CD14-positive monocyte (primary cell): Measurements from ENCODE around the gene BANP. TPM values are rescaled to one million over a fixed set of nuclear protein-coding genes. Genes with fewer than 3 reads are reported as not detected.

Experiments
- DNase-seq, 3 donors: peaks; one replicate each; pipeline ENCODE4 v3.0.0-alpha.2; 2011 to 2022
- H2AFZ ChIP-seq: 2 replicates; pipeline ENCODE4 v1.6.0; 2012; ENCODE audit warnings: mild to moderate bottlenecking, low read depth, low read length, inconsistent platforms; ENCODE audit not compliant: insufficient read depth, poor library complexity, severe bottlenecking
- H3K27ac ChIP-seq, 2 donors: 1 replicate in 1 of 2; 2 replicates in 1 of 2; pipeline ENCODE4 v1.5.1; 2012 to 2013; ENCODE audit warnings: low read length in 2 of 2, control low read depth in 1 of 2, inconsistent platforms in 1 of 2, low read depth in 1 of 2, mild to moderate bottlenecking in 1 of 2
- H3K27me3 ChIP-seq, 2 donors: one replicate each; pipeline versions ENCODE4 v1.6.0 to v1.6.1; 2011 to 2013; ENCODE audit warnings: low read length in 2 of 2; ENCODE audit not compliant: control insufficient read depth in 2 of 2, insufficient read depth in 2 of 2
- H3K36me3 ChIP-seq, 2 donors: replicated peaks in 1 of 2; 1 replicate in 1 of 2; 2 replicates in 1 of 2; pipeline versions ENCODE4 v1.5.1 to v1.6.1; 2012 to 2013; ENCODE audit warnings: low read length in 2 of 2, control low read depth in 1 of 2, inconsistent platforms in 1 of 2, mild to moderate bottlenecking in 1 of 2; ENCODE audit not compliant: insufficient read depth in 2 of 2, control insufficient read depth in 1 of 2
- H3K4me1 ChIP-seq, 2 donors: 1 replicate in 1 of 2; 2 replicates in 1 of 2; pipeline versions ENCODE4 v1.5.1 to v1.6.1; 2012 to 2013; ENCODE audit warnings: low read length in 2 of 2, control low read depth in 1 of 2, inconsistent platforms in 1 of 2, mild to moderate bottlenecking in 1 of 2, moderate library complexity in 1 of 2; ENCODE audit not compliant: insufficient read depth in 2 of 2, control insufficient read depth in 1 of 2
- H3K4me2 ChIP-seq: replicated peaks from 2 replicates; pipeline ENCODE3; 2012; ENCODE audit warnings: low read length, moderate library complexity, mild to moderate bottlenecking; ENCODE audit not compliant: poor library complexity, severe bottlenecking; ENCODE audit errors: extremely low read depth
- H3K4me3 ChIP-seq, 3 experiments: fragments of 200-600 bp in 1 of 3; sonication (generic) in 1 of 3; replicated peaks in 1 of 3; 1 replicate in 2 of 3; 2 replicates in 1 of 3; pipeline ENCODE4 v1.5.1; 2011 to 2013; ENCODE audit warnings: low read length in 3 of 3, mild to moderate bottlenecking in 3 of 3, control low read depth in 2 of 3, low read depth in 2 of 3, inconsistent platforms in 1 of 3, moderate library complexity in 1 of 3
- H3K79me2 ChIP-seq: 2 replicates; pipeline ENCODE4 v1.6.0; 2012; ENCODE audit warnings: mild to moderate bottlenecking, control low read depth, inconsistent platforms, low read length, moderate library complexity; ENCODE audit not compliant: insufficient read depth
- H3K9ac ChIP-seq: 2 replicates; pipeline ENCODE4 v1.6.0; 2017; ENCODE audit warnings: low read length, mild to moderate bottlenecking; ENCODE audit not compliant: insufficient read depth, poor library complexity, severe bottlenecking
- H3K9me3 ChIP-seq, 2 donors: replicated peaks in 1 of 2; 1 replicate in 1 of 2; 2 replicates in 1 of 2; pipeline versions ENCODE4 v1.5.1 to v1.6.1; 2012 to 2013; ENCODE audit warnings: low read length in 2 of 2, control low read depth in 1 of 2; ENCODE audit not compliant: control insufficient read depth in 1 of 2, insufficient read depth in 1 of 2
- H4K20me1 ChIP-seq: 2 replicates; pipeline ENCODE4 v1.6.0; 2012; ENCODE audit warnings: mild to moderate bottlenecking, low read length, control low read depth, moderate library complexity; ENCODE audit not compliant: insufficient read depth
- H3K27ac Mint-ChIP-seq, 7 donors: one replicate each; pipeline ENCODE4 v1.8.0; 2020; ENCODE audit warnings: mild to moderate bottlenecking in 7 of 7, mixed read lengths in 7 of 7, moderate library complexity in 6 of 7, inconsistent platforms in 2 of 7
- H3K27me3 Mint-ChIP-seq, 3 donors: one replicate each; pipeline ENCODE4 v1.8.0; 2021 to 2022; ENCODE audit warnings: low read depth in 3 of 3, mild to moderate bottlenecking in 3 of 3, mixed read lengths in 3 of 3, moderate library complexity in 3 of 3, inconsistent platforms in 1 of 3
- H3K36me3 Mint-ChIP-seq, 2 donors: one replicate each; pipeline ENCODE4 v1.8.0; 2020; ENCODE audit warnings: mixed read lengths in 2 of 2, inconsistent platforms in 1 of 2, mild to moderate bottlenecking in 1 of 2
- H3K4me1 Mint-ChIP-seq: one replicate; pipeline ENCODE4 v1.8.0; 2020; ENCODE audit warnings: mild to moderate bottlenecking, mixed read lengths
- H3K4me3 Mint-ChIP-seq, 2 donors: one replicate each; pipeline ENCODE4 v1.8.0; 2020; ENCODE audit warnings: mild to moderate bottlenecking in 2 of 2, mixed read lengths in 2 of 2, moderate library complexity in 1 of 2
- H3K9me3 Mint-ChIP-seq, 7 donors: one replicate each; pipeline ENCODE4 v1.8.0; 2020 to 2022; ENCODE audit warnings: mixed read lengths in 7 of 7, mild to moderate bottlenecking in 6 of 7, moderate library complexity in 6 of 7, inconsistent platforms in 2 of 7
- WGBS: methylation state at CpG from one replicate; pipeline ENCODE4 v1.1.5; 2013; ENCODE audit warnings: missing lambda C conversion rate; ENCODE audit not compliant: insufficient coverage; 5-methylcytosine and 5-hydroxymethylcytosine counted together
- intact Hi-C, 2 donors: fragments of 100-400 bp; cut with micrococcal nuclease; formaldehyde crosslinking; loops; one replicate each; pipeline versions ENCODE4 v1.15.0 to v1.15.1; 2023
- polyA plus RNA-seq, 3 donors: library from polyadenylated mRNA; depleted of rRNA in 1 of 3; unstranded in 2 of 3; stranded (reverse) in 1 of 3; fragments of 300-500 nt in 2 of 3; fragments of >200 nt in 1 of 3; fragmentation: Illumina TruSeq in 2 of 3; gene quantifications; 1 replicate in 2 of 3; 2 replicates in 1 of 3; pipeline ENCODE4 v1.2.3, GENCODE V29; 2012 to 2021
- TF ChIP-seq, protein P1 (sequence below): fragments of 200-600 bp; IDR thresholded peaks from one replicate; pipeline ENCODE4 v1.8.0; 2022; ENCODE audit warnings: antibody characterized with exemption, mild to moderate bottlenecking

The BANP gene
- polyA plus RNA-seq, 3 donors, result 10.1 to 40.9 (median 11.7) TPM

DNA sequence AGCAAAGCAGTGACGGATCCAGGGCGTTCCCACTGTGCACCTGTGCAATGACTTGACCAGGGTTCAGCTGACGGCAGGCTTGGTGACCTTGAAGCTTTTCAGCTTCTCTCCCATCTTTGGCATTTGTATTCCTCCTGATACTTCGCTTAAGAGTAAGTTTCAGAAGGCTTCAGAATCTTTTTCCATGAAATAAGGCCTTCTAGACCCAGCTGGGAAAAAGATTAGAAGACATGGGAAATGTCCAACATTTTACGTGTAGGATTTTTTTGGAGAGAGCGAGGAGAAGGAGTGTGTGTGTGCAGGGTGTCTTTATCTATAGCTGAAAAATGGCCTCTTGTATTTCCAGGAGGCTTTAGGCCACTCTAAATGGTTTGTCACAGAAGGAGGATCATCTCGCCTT lies 104.1 kb downstream of the BANP start:
- H3K4me2 ChIP-seq, result no peak overlapping the region
- H3K27me3 Mint-ChIP-seq, result no peaks in the 10 kb centered on the region
- H3K9me3 Mint-ChIP-seq, result no peaks in the 10 kb centered on the region
- H3K4me1 ChIP-seq, result no peaks in the 10 kb centered on the region
- peaks cover 29 to 72% of the 10 kb centered on the region in 2 donors for H3K36me3 ChIP-seq
- peaks cover 10% of the 10 kb centered on the region for H4K20me1 ChIP-seq
- WGBS, result 100% methylated on average over 5 of the region's 7 CpGs
- H3K4me3 ChIP-seq, result no peak overlapping the region
- intact Hi-C loops, result no loop called here
- H3K4me3 Mint-ChIP-seq, result no peak overlapping the region
- peak overlapping the region in 1 of 7 donors; percentile 23 for H3K27ac Mint-ChIP-seq
- no peak overlapping the region for H3K9ac ChIP-seq
- DNase-seq, result no peak
- no peaks in the 10 kb centered on the region for H3K9me3 ChIP-seq
- H3K27me3 ChIP-seq, result no peaks in the 10 kb centered on the region
- TF ChIP-seq, protein P1, sequence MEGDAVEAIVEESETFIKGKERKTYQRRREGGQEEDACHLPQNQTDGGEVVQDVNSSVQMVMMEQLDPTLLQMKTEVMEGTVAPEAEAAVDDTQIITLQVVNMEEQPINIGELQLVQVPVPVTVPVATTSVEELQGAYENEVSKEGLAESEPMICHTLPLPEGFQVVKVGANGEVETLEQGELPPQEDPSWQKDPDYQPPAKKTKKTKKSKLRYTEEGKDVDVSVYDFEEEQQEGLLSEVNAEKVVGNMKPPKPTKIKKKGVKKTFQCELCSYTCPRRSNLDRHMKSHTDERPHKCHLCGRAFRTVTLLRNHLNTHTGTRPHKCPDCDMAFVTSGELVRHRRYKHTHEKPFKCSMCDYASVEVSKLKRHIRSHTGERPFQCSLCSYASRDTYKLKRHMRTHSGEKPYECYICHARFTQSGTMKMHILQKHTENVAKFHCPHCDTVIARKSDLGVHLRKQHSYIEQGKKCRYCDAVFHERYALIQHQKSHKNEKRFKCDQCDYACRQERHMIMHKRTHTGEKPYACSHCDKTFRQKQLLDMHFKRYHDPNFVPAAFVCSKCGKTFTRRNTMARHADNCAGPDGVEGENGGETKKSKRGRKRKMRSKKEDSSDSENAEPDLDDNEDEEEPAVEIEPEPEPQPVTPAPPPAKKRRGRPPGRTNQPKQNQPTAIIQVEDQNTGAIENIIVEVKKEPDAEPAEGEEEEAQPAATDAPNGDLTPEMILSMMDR, result no peak
- no peak overlapping the region for H3K27ac ChIP-seq
- no peaks in the 10 kb centered on the region for H3K4me1 Mint-ChIP-seq
- peaks cover 42 to 52% of the 10 kb centered on the region in 2 donors for H3K36me3 Mint-ChIP-seq
- H2AFZ ChIP-seq, result no peak overlapping the region
- no peaks in the 10 kb centered on the region for H3K79me2 ChIP-seq

- peaks cover 41 to 51% of the 10 kb centered on the region in 2 donors for H3K36me3 Mint-ChIP-seq
- Histone ChIP-seq H3K27ac (no peak overlapping the region), H3K9me3 (no peaks in the 10 kb centered on the region), H3K36me3 (peaks cover 28 to 71% of the 10 kb centered on the region in 2 donors), H3K4me3 (no peak overlapping the region), H3K4me2 (no peak overlapping the region), H4K20me1 (peaks cover 14% of the 10 kb centered on the region), H3K79me2 (no peaks in the 10 kb centered on the region), H3K27me3 (no peaks in the 10 kb centered on the region), H3K9ac (no peak overlapping the region), H3K4me1 (no peaks in the 10 kb centered on the region), H2AFZ (no peak overlapping the region)
- DNase-seq, result no peak
- intact Hi-C loops, result no loop called here
- WGBS, result 91% methylated on average over 4 of the region's 4 CpGs
- TF ChIP-seq, protein P1, result no peak
- H3K27me3 Mint-ChIP-seq, result no peaks in the 10 kb centered on the region
- H3K4me1 Mint-ChIP-seq, result no peaks in the 10 kb centered on the region
- no peaks in the 10 kb centered on the region for H3K9me3 Mint-ChIP-seq
- no peak overlapping the region for H3K4me3 Mint-ChIP-seq
- H3K27ac Mint-ChIP-seq, result peak overlapping the region in 2 of 7 donors; percentile 32 to 75
Observed at GRCh38 chr16:88056212-88056611, 105.0 kb downstream of the BANP start.
